ENCODE data around the gene LRTM2.

GRCh38 chr12:1870086-1870485 lies 49.7 kb downstream of the LRTM2 start:
- no peak for TF ChIP-seq NFE2 (IDR thresholded peaks at IDR 0.05; ENCODE audit: low read depth)
- TF ChIP-seq SP1 (CRISPR knock-in tag; IDR thresholded peaks at IDR 0.05): no peak
- TF ChIP-seq ESRRA (IDR thresholded peaks at IDR 0.05; ENCODE audit: borderline replicate concordance, low read depth): no peak
- TF ChIP-seq CHD1 (IDR thresholded peaks at IDR 0.05; ENCODE audit: low read length): no peak
- no peak for TF ChIP-seq CTCF (IDR thresholded peaks at IDR 0.05 in 2 of 3, conservative IDR thresholded peaks at IDR 0.05 in 1 of 3; ENCODE audit: insufficient read depth in 2 of 3, low read depth in 1 of 3, low read length in 3 of 3)
- TF ChIP-seq ZNF146 (CRISPR knock-in tag; IDR thresholded peaks at IDR 0.05; ENCODE audit: unreplicated experiment): no peak

Measured in K562 (cell line).